NOMO-1 treated with dmso at 0.1 percent for 144 hours (cell line): Measurements from ENCODE around the gene TTC8.
A peak's percentile ranks its signal among the peaks of the same experiment; 100 is the strongest.
"Not testable (repeated sequence)": the region's sequence is repeated elsewhere in the genome, so short reads cannot be mapped to it uniquely, and the experiment has no call there.

Source experiments
- DNase-seq: peaks from one replicate; lab custom pipeline; 2025; ENCODE audit not compliant: unreplicated experiment; lab: John Stamatoyannopoulos, UW

The TTC8 gene

GRCh38 chr14:88824314-88825077, at the start of gene TTC8:
TTC8 (plus strand) TSS chr14:88824651; CDS start chr14:88824708, 57 bp downstream.
- peak; percentile 88 for DNase-seq

GRCh38 chr14:88775532-88775931, 48.9 kb upstream of the TTC8 start:
- no peak for DNase-seq

- no peak for DNase-seq
Measured at GRCh38 chr14:88785911-88786310, 38.5 kb upstream of the TTC8 start.

GRCh38 chr14:88786715-88787114, 37.7 kb upstream of the TTC8 start:
- DNase-seq: no peak

GRCh38 chr14:88789573-88789972, 34.9 kb upstream of the TTC8 start:
- DNase-seq: not testable (repeated sequence)

GRCh38 chr14:88790501-88791251, 33.8 kb upstream of the TTC8 start:
- DNase-seq: no peak

- DNase-seq: no peak
Measured at GRCh38 chr14:88791252-88791621, 33.2 kb upstream of the TTC8 start.

GRCh38 chr14:88791629-88792472, 32.6 kb upstream of the TTC8 start:
- DNase-seq: no peak

GRCh38 chr14:88792473-88793258, 31.8 kb upstream of the TTC8 start, which contains the start of gene EML5:
EML5 (minus strand) TSS chr14:88792953; CDS start chr14:88792503, 450 bp downstream.
- DNase-seq: peak; percentile 53

GRCh38 chr14:88793259-88793625, 31.2 kb upstream of the TTC8 start:
- no peak for DNase-seq

GRCh38 chr14:88798156-88798555, 26.3 kb upstream of the TTC8 start:
- no peak for DNase-seq

- no peak for DNase-seq
Measured at GRCh38 chr14:88799522-88799921, 24.9 kb upstream of the TTC8 start.

GRCh38 chr14:88802596-88802995, 21.9 kb upstream of the TTC8 start:
- no peak for DNase-seq

GRCh38 chr14:88804035-88804434, 20.4 kb upstream of the TTC8 start:
- no peak for DNase-seq

GRCh38 chr14:88804477-88804876, 20.0 kb upstream of the TTC8 start:
- no peak for DNase-seq

- DNase-seq: no peak
Measured at GRCh38 chr14:88808359-88808758, 16.1 kb upstream of the TTC8 start.

GRCh38 chr14:88815980-88816379, 8.5 kb upstream of the TTC8 start:
- DNase-seq: no peak

- DNase-seq: no peak
Measured at GRCh38 chr14:88818018-88818417, 6.4 kb upstream of the TTC8 start.

- DNase-seq: not testable (repeated sequence)
Measured at GRCh38 chr14:88819674-88820073, 4.8 kb upstream of the TTC8 start.

GRCh38 chr14:88821378-88821777, 3.1 kb upstream of the TTC8 start:
- no peak for DNase-seq

GRCh38 chr14:88821888-88822287, 2.6 kb upstream of the TTC8 start:
- DNase-seq: no peak
